ENCODE data around the gene CREM.
A peak's percentile ranks its signal among the peaks of the same experiment; 100 is the strongest.
"Not testable (repeated sequence)": the region's sequence is repeated elsewhere in the genome, so short reads cannot be mapped to it uniquely, and the experiment has no call there.

CREM gene

GRCh38 chr10:35214607-35215020 lies 88.0 kb downstream of the CREM start:
- H3K4me3 ChIP-seq (ENCODE audit: low read depth, low read length) = no peak overlapping the region
- no peak for DNase-seq (ENCODE audit: low read depth)

- DNase-seq (ENCODE audit: low read depth) = peak; percentile 19
- H3K4me3 ChIP-seq (ENCODE audit: low read depth, low read length) = no peak overlapping the region
Measured at GRCh38 chr10:35215107-35215506, 88.5 kb downstream of the CREM start.

- no peak overlapping the region for H3K4me3 ChIP-seq (ENCODE audit: low read depth, low read length)
- DNase-seq (ENCODE audit: low read depth) = no peak
Measured at GRCh38 chr10:35216303-35216905, 89.8 kb downstream of the CREM start.

DNA sequence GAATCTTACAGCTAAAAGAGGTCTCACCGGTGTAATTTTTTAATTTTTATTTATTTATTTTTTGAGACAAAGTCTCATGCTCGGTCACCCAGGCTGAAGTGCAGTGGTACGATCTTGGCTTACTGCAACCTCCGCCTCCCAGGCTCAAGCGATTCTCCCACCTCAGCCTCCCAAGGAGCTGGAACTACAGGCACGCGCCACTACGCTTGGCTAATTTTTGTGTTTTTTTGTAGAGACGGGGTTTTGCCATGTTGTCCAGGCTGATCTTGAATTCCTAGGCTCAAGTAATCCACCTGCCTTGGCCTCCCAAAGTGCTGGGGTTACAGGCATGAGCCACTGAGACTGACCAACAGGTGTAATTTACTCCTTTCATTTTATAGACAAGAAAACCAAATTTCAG lies 90.3 kb downstream of the CREM start:
- H3K4me3 ChIP-seq (ENCODE audit: low read depth, low read length); DNase-seq (ENCODE audit: low read depth): not testable (repeated sequence)

DNA sequence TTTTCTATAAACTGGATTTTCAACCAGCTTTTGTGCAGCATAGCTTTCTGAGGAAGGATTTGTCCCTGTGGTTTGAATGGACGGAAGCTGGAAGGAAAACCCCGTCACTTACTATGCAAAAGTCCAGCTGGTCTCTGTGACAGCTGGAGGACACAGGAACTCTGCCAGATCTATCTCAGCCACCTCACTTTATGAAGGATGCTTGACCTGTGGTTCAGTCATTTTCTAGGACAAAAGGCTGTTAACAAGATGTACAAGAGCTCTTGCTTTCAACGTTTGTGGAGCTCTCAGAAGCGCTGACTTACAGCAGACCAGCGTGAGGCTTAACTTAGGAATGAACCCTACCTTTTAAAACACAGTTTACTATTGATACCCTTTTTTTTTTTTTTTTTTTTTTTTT lies 90.8 kb downstream of the CREM start:
- no peak for DNase-seq (ENCODE audit: low read depth)

DNA sequence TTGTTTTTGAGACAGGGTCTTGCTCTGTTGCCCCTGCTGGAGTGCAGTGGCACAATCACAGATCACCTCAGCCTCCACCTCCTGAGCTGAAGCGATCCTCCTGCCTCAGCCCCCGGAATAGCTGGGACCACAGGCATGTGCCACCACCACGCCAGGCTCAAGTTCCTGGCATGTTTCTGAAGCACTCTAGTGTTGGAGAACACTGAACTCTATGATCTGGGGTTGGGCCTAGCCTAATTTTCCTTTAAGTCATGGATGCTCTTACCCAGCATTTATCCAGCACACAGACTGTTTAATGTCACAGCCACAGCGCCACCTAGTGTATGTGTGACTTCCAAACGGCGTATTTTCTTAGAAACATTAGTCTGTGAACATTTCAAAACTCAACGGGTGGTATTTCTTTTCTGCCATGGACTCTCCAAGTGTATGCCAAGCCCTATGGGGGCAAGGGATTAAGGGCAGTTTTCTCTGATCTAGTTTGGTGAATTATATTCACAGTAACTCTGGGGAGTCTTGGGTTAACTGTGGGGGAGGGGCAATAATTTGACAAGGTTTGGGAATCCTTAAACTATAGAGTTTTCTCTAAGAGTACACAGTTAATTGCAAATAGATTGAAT lies 91.8 kb downstream of the CREM start:
- no peak overlapping the region for H3K4me3 ChIP-seq (ENCODE audit: low read depth, low read length)
- DNase-seq (ENCODE audit: low read depth) = peak; percentile 53

More for the DNA sequence above, 90.8 kb downstream of the CREM start:
- H3K4me3 ChIP-seq (ENCODE audit: low read depth, low read length) = no peak overlapping the region

- H3K4me3 ChIP-seq (ENCODE audit: low read depth, low read length) = no peak overlapping the region
- DNase-seq (ENCODE audit: low read depth) = no peak
Measured at GRCh38 chr10:35219292-35219691, 92.6 kb downstream of the CREM start.

DNA sequence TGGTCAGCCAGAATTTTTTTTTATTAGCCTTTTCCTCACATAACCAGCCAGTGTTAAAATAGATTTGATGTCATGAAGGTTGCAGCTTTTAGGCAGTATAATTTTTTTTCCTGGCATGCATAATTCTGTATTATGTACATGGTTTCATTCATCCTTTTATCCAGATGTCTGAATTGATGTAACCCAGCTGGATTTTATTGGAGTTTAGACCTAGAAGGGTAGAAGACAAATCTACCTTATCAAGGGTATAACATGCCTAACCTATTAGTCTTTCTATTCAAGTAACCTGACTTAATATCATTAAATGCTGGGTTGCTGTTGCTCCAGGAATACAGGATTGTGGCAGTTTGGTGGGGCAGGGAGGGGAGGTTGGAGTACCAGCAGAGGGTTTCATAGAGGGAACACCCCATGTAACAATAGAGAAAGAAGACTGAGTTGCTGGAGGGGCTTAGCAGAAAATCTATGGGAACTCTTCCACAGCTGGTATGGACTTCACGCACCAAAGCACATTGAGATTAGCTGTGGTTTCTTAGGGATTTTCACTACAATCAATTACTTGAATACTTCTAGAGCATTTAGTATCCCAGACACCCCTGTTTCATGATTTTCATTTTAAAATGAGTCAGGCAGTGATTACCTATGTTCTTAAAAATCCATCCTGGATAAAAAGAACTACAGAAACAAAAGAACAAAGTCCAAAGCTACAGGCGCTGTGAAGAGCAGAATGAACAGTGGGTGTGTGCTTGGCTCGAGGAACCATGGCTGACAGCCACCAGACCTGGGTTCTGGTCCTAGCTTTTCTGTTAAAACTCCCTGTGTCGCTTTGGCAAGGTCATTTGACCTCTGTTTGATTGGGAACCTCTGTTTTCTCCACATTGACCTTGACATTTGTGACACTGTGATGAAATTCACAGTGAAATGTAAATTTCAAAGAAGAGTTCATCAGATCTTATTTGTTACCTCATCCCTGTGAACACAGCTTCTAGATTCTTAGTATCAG lies 93.5 kb downstream of the CREM start:
- no peak overlapping the region for H3K4me3 ChIP-seq (ENCODE audit: low read depth, low read length)
- no peak for DNase-seq (ENCODE audit: low read depth)

GRCh38 chr10:35223016-35223415 lies 96.4 kb downstream of the CREM start:
- DNase-seq (ENCODE audit: low read depth) = no peak
- H3K4me3 ChIP-seq (ENCODE audit: low read depth, low read length) = no peak overlapping the region

- H3K4me3 ChIP-seq (ENCODE audit: low read depth, low read length) = no peak overlapping the region
- DNase-seq (ENCODE audit: low read depth) = no peak
Measured at GRCh38 chr10:35224045-35224740, 97.5 kb downstream of the CREM start.

DNA sequence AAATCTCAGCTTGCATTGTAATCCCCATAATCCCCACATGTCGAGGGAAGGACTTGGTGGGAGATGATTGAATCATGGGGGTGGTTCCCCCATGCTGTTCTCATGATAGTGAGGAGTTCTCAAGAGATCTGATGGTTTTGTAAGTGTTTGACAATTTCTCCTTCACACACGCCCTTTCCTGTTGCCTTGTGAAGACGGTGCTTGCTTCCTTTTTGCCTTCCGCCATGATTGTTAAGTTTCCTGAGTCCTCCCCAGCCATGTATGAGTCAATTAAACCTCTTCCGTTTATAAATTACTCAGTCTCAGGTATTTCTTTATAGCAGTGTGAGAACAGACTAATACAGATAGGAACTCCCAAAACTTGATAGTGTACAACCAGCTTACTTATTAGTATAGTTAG lies 98.6 kb downstream of the CREM start:
- no peak overlapping the region for H3K4me3 ChIP-seq (ENCODE audit: low read depth, low read length)
- DNase-seq (ENCODE audit: low read depth) = no peak

GRCh38 chr10:35226507-35226906 lies 99.9 kb downstream of the CREM start:
- H3K4me3 ChIP-seq (ENCODE audit: low read depth, low read length) = no peak overlapping the region
- no peak for DNase-seq (ENCODE audit: low read depth)

GRCh38 chr10:35228058-35228457 lies 101.4 kb downstream of the CREM start:
- no peak for DNase-seq (ENCODE audit: low read depth)
- H3K4me3 ChIP-seq (ENCODE audit: low read depth, low read length) = no peak overlapping the region

- no peak overlapping the region for H3K4me3 ChIP-seq (ENCODE audit: low read depth, low read length)
- DNase-seq (ENCODE audit: low read depth) = no peak
Measured at GRCh38 chr10:35231646-35232045, 105.0 kb downstream of the CREM start.

- H3K4me3 ChIP-seq (ENCODE audit: low read depth, low read length) = no peak overlapping the region
- no peak for DNase-seq (ENCODE audit: low read depth)
Measured at GRCh38 chr10:35232527-35232926, 105.9 kb downstream of the CREM start.

- no peak for DNase-seq (ENCODE audit: low read depth)
- no peak overlapping the region for H3K4me3 ChIP-seq (ENCODE audit: low read depth, low read length)
Measured at GRCh38 chr10:35234073-35234472, 107.4 kb downstream of the CREM start.

GRCh38 chr10:35236739-35237138 lies 110.1 kb downstream of the CREM start:
- DNase-seq (ENCODE audit: low read depth) = no peak
- no peak overlapping the region for H3K4me3 ChIP-seq (ENCODE audit: low read depth, low read length)

- H3K4me3 ChIP-seq (ENCODE audit: low read depth, low read length) = no peak overlapping the region
- no peak for DNase-seq (ENCODE audit: low read depth)
Measured at GRCh38 chr10:35237766-35238512, 111.3 kb downstream of the CREM start.

- no peak for DNase-seq (ENCODE audit: low read depth)
- H3K4me3 ChIP-seq (ENCODE audit: low read depth, low read length) = no peak overlapping the region
Measured at GRCh38 chr10:35244549-35244948, 117.9 kb downstream of the CREM start.
